Measurements from ENCODE around the gene ZNF319. TPM values are rescaled to one million over a fixed set of nuclear protein-coding genes. Genes with fewer than 3 reads are reported as not detected.

The ZNF319 gene
- total and polyA plus RNA-seq, 8 donors = 1.4 to 11.0 (median 2.7) TPM; not detected in 1

- intact Hi-C loops (cut with DNase I; ENCODE audit: low total_unique reads) = no loop called here
- H3K4me3 ChIP-seq = no peak overlapping the region
- H3K36me3 ChIP-seq = no peaks in the 10 kb centered on the region
- no peak for DNase-seq
- 49 to 72% (median 65%) methylated on average over 2 of the region's 2 CpGs for WGBS, 5 donors
- TF ChIP-seq CTCF (IDR thresholded peaks at IDR 0.05) (no peak), POLR2AphosphoS5 (IDR thresholded peaks at IDR 0.05) (no peak), EP300 (IDR thresholded peaks at IDR 0.05) (no peak), POLR2A (IDR thresholded peaks at IDR 0.05) (no peak)
- H3K27me3 ChIP-seq = peaks cover 0 to 16% (median 0%) of the 10 kb centered on the region in 3 donors
- peaks cover 74 to 99% (median 94%) of the 10 kb centered on the region in 4 donors for H3K4me1 ChIP-seq
- H3K27ac ChIP-seq = peak overlapping the region; percentile 11 to 94 (median 91)
- H3K9me3 ChIP-seq = no peaks in the 10 kb centered on the region
Measured at GRCh38 chr16:58029410-58029809, 28.9 kb upstream of the ZNF319 start.

- peaks cover 0 to 16% (median 0%) of the 10 kb centered on the region in 3 donors for H3K27me3 ChIP-seq
- no peaks in the 10 kb centered on the region for H3K36me3 ChIP-seq
- peak overlapping the region; percentile 34 to 94 (median 91) for H3K27ac ChIP-seq
- intact Hi-C loops (cut with DNase I; ENCODE audit: low total_unique reads) = no loop called here
- no peak for DNase-seq
- 30 to 48% (median 39%) methylated on average over 5 to 6 of the region's 6 CpGs for WGBS, 5 donors
- TF ChIP-seq POLR2A (IDR thresholded peaks at IDR 0.05) (no peak), CTCF (IDR thresholded peaks at IDR 0.05) (no peak), POLR2AphosphoS5 (IDR thresholded peaks at IDR 0.05) (no peak), EP300 (IDR thresholded peaks at IDR 0.05) (no peak)
- H3K4me1 ChIP-seq = peaks cover 71 to 99% (median 94%) of the 10 kb centered on the region in 4 donors
- H3K4me3 ChIP-seq = peak overlapping the region in 2 of 4 donors; percentile 80 to 95
- H3K9me3 ChIP-seq = no peaks in the 10 kb centered on the region
Measured at GRCh38 chr16:58028541-58029070, 28.1 kb upstream of the ZNF319 start.

GRCh38 chr16:58027916-58028455 is 27.5 kb upstream of the ZNF319 start:
- no peak for DNase-seq
- TF ChIP-seq EP300 (IDR thresholded peaks at IDR 0.05) = no peak
- TF ChIP-seq CTCF (IDR thresholded peaks at IDR 0.05) = no peak
- no peak for TF ChIP-seq POLR2AphosphoS5 (IDR thresholded peaks at IDR 0.05)
- TF ChIP-seq POLR2A (IDR thresholded peaks at IDR 0.05) = no peak
- intact Hi-C loops (cut with DNase I; ENCODE audit: low total_unique reads) = no loop called here
- peak overlapping the region; percentile 80 to 95 (median 84) for H3K4me3 ChIP-seq
- 53 to 89% (median 74%) methylated on average over 7 to 8 of the region's 8 CpGs for WGBS, 5 donors
- peaks cover 0 to 16% (median 0%) of the 10 kb centered on the region in 3 donors for H3K27me3 ChIP-seq
- no peaks in the 10 kb centered on the region for H3K36me3 ChIP-seq
- no peaks in the 10 kb centered on the region for H3K9me3 ChIP-seq
- peaks cover 71 to 99% (median 94%) of the 10 kb centered on the region in 4 donors for H3K4me1 ChIP-seq
- peak overlapping the region; percentile 89 to 94 (median 92) for H3K27ac ChIP-seq

GRCh38 chr16:58027161-58027915 is 26.9 kb upstream of the ZNF319 start:
- 2 to 14% (median 6%) methylated on average over 19 to 43 of the region's 43 CpGs for WGBS, 5 donors
- no peaks in the 10 kb centered on the region for H3K9me3 ChIP-seq
- intact Hi-C loops (cut with DNase I; ENCODE audit: low total_unique reads) = no loop called here
- no peaks in the 10 kb centered on the region for H3K36me3 ChIP-seq
- DNase-seq = peak; percentile 71 to 85
- peaks cover 0 to 16% (median 0%) of the 10 kb centered on the region in 3 donors for H3K27me3 ChIP-seq
- H3K4me1 ChIP-seq = peaks cover 71 to 99% (median 94%) of the 10 kb centered on the region in 4 donors
- TF ChIP-seq EP300 (IDR thresholded peaks at IDR 0.05) = no peak
- no peak for TF ChIP-seq POLR2A (IDR thresholded peaks at IDR 0.05)
- no peak for TF ChIP-seq POLR2AphosphoS5 (IDR thresholded peaks at IDR 0.05)
- no peak for TF ChIP-seq CTCF (IDR thresholded peaks at IDR 0.05)
- H3K4me3 ChIP-seq = peak overlapping the region; percentile 80 to 95 (median 84)
- H3K27ac ChIP-seq = peak overlapping the region; percentile 89 to 94 (median 92)

Data from stomach (tissue), 9 donors.